ENCODE data around the gene SSC5D. TPM values are rescaled to one million over a fixed set of nuclear protein-coding genes. Genes with fewer than 3 reads are reported as not detected.

SSC5D gene
- total and polyA plus RNA-seq, 4 donors, result 2.3 to 6.0 (median 4.1) TPM

GRCh38 chr19:55461974-55462626 lies 26.1 kb upstream of the SSC5D start:
- no peaks in the 10 kb centered on the region for H3K9me3 ChIP-seq (ENCODE audit: control insufficient read depth, insufficient read depth, low read length)
- peaks cover 30% of the 10 kb centered on the region for H3K4me1 ChIP-seq (ENCODE audit: control insufficient read depth, insufficient read depth, low read length)
- H3K27ac ChIP-seq (ENCODE audit: low read depth, low read length), result peak overlapping the region; percentile 71
- no peaks in the 10 kb centered on the region for H3K27me3 ChIP-seq (ENCODE audit: control insufficient read depth, insufficient read depth, low read length)
- H3K36me3 ChIP-seq (ENCODE audit: control insufficient read depth, insufficient read depth, low read length), result peaks cover 3% of the 10 kb centered on the region
- 20% methylated on average over 23 of the region's 27 CpGs for WGBS (ENCODE audit: insufficient coverage)
- peak overlapping the region; percentile 58 for H3K4me3 ChIP-seq (ENCODE audit: low read depth, low read length)
- no peak for DNase-seq (ENCODE audit: low read depth in 4 of 6, low spot score in 6 of 6)

- 85% methylated on average over 3 of the region's 11 CpGs for WGBS (ENCODE audit: insufficient coverage)
- Histone ChIP-seq H3K27me3 (ENCODE audit: control insufficient read depth, insufficient read depth, low read length) (no peaks in the 10 kb centered on the region), H3K9me3 (ENCODE audit: control insufficient read depth, insufficient read depth, low read length) (no peaks in the 10 kb centered on the region), H3K27ac (ENCODE audit: low read depth, low read length) (no peak overlapping the region), H3K36me3 (ENCODE audit: control insufficient read depth, insufficient read depth, low read length) (peaks cover 3% of the 10 kb centered on the region), H3K4me1 (ENCODE audit: control insufficient read depth, insufficient read depth, low read length) (peaks cover 33% of the 10 kb centered on the region), H3K4me3 (ENCODE audit: low read depth, low read length) (no peak overlapping the region)
- no peak for DNase-seq (ENCODE audit: low read depth in 4 of 6, low spot score in 6 of 6)
Measured at GRCh38 chr19:55462722-55463121, 25.5 kb upstream of the SSC5D start.

- H3K4me3 ChIP-seq (ENCODE audit: low read depth, low read length), result no peak overlapping the region
- H3K4me1 ChIP-seq (ENCODE audit: control insufficient read depth, insufficient read depth, low read length), result peaks cover 30% of the 10 kb centered on the region
- no peak overlapping the region for H3K27ac ChIP-seq (ENCODE audit: low read depth, low read length)
- no peaks in the 10 kb centered on the region for H3K9me3 ChIP-seq (ENCODE audit: control insufficient read depth, insufficient read depth, low read length)
- no peak for DNase-seq (ENCODE audit: low read depth in 4 of 6, low spot score in 6 of 6)
- no peaks in the 10 kb centered on the region for H3K27me3 ChIP-seq (ENCODE audit: control insufficient read depth, insufficient read depth, low read length)
- peaks cover 3% of the 10 kb centered on the region for H3K36me3 ChIP-seq (ENCODE audit: control insufficient read depth, insufficient read depth, low read length)
- WGBS (ENCODE audit: insufficient coverage), result 71% methylated on average over 15 of the region's 15 CpGs
Measured at GRCh38 chr19:55463583-55464031, 24.6 kb upstream of the SSC5D start.

- no peaks in the 10 kb centered on the region for H3K27me3 ChIP-seq (ENCODE audit: control insufficient read depth, insufficient read depth, low read length)
- no peak overlapping the region for H3K27ac ChIP-seq (ENCODE audit: low read depth, low read length)
- no peaks in the 10 kb centered on the region for H3K9me3 ChIP-seq (ENCODE audit: control insufficient read depth, insufficient read depth, low read length)
- H3K4me1 ChIP-seq (ENCODE audit: control insufficient read depth, insufficient read depth, low read length), result peaks cover 30% of the 10 kb centered on the region
- H3K4me3 ChIP-seq (ENCODE audit: low read depth, low read length), result no peak overlapping the region
- H3K36me3 ChIP-seq (ENCODE audit: control insufficient read depth, insufficient read depth, low read length), result peaks cover 3% of the 10 kb centered on the region
- WGBS (ENCODE audit: insufficient coverage), result 73% methylated on average over 19 of the region's 23 CpGs
- DNase-seq (ENCODE audit: low read depth in 4 of 6, low spot score in 6 of 6), result no peak
Measured at GRCh38 chr19:55464039-55464661, 24.1 kb upstream of the SSC5D start.

GRCh38 chr19:55464662-55465054 lies 23.6 kb upstream of the SSC5D start, which contains the start of gene C19orf85:
TSS of gene C19orf85 (minus strand) at chr19:55464751. CDS start at chr19:55464554, 197 bp downstream.
- Histone ChIP-seq H3K27me3 (ENCODE audit: control insufficient read depth, insufficient read depth, low read length) (no peaks in the 10 kb centered on the region), H3K36me3 (ENCODE audit: control insufficient read depth, insufficient read depth, low read length) (peaks cover under 1% of the 10 kb centered on the region), H3K9me3 (ENCODE audit: control insufficient read depth, insufficient read depth, low read length) (no peaks in the 10 kb centered on the region), H3K27ac (ENCODE audit: low read depth, low read length) (no peak within 1 kb of the TSS), H3K4me1 (ENCODE audit: control insufficient read depth, insufficient read depth, low read length) (peaks cover 25% of the 10 kb centered on the region), H3K4me3 (ENCODE audit: low read depth, low read length) (no peak within 1 kb of the TSS)
- DNase-seq (ENCODE audit: low read depth in 4 of 6, low spot score in 6 of 6), result no peak
- WGBS (ENCODE audit: insufficient coverage), result 15% methylated on average over 7 of the region's 14 CpGs

GRCh38 chr19:55465460-55466240 lies 22.6 kb upstream of the SSC5D start:
- Histone ChIP-seq H3K27me3 (ENCODE audit: control insufficient read depth, insufficient read depth, low read length) (no peaks in the 10 kb centered on the region), H3K27ac (ENCODE audit: low read depth, low read length) (no peak overlapping the region), H3K4me1 (ENCODE audit: control insufficient read depth, insufficient read depth, low read length) (peaks cover 18% of the 10 kb centered on the region), H3K36me3 (ENCODE audit: control insufficient read depth, insufficient read depth, low read length) (no peaks in the 10 kb centered on the region), H3K4me3 (ENCODE audit: low read depth, low read length) (no peak overlapping the region), H3K9me3 (ENCODE audit: control insufficient read depth, insufficient read depth, low read length) (no peaks in the 10 kb centered on the region)
- 89% methylated on average over 9 of the region's 11 CpGs for WGBS (ENCODE audit: insufficient coverage)
- no peak for DNase-seq (ENCODE audit: low read depth in 4 of 6, low spot score in 6 of 6)

- Histone ChIP-seq H3K27me3 (ENCODE audit: control insufficient read depth, insufficient read depth, low read length) (no peaks in the 10 kb centered on the region), H3K4me3 (ENCODE audit: low read depth, low read length) (no peak overlapping the region), H3K9me3 (ENCODE audit: control insufficient read depth, insufficient read depth, low read length) (no peaks in the 10 kb centered on the region), H3K4me1 (ENCODE audit: control insufficient read depth, insufficient read depth, low read length) (peaks cover 13% of the 10 kb centered on the region), H3K27ac (ENCODE audit: low read depth, low read length) (no peak overlapping the region), H3K36me3 (ENCODE audit: control insufficient read depth, insufficient read depth, low read length) (no peaks in the 10 kb centered on the region)
- WGBS (ENCODE audit: insufficient coverage), result 93% methylated on average over 4 of the region's 4 CpGs
- DNase-seq (ENCODE audit: low read depth in 4 of 6, low spot score in 6 of 6), result no peak
Measured at GRCh38 chr19:55466241-55466614, 22.0 kb upstream of the SSC5D start.

GRCh38 chr19:55467236-55468053 lies 20.8 kb upstream of the SSC5D start:
- peak in 1 of 6 donors; percentile 59 for DNase-seq (ENCODE audit: low read depth in 4 of 6, low spot score in 6 of 6)
- Histone ChIP-seq H3K36me3 (ENCODE audit: control insufficient read depth, insufficient read depth, low read length) (no peaks in the 10 kb centered on the region), H3K9me3 (ENCODE audit: control insufficient read depth, insufficient read depth, low read length) (no peaks in the 10 kb centered on the region), H3K27me3 (ENCODE audit: control insufficient read depth, insufficient read depth, low read length) (no peaks in the 10 kb centered on the region), H3K4me3 (ENCODE audit: low read depth, low read length) (no peak overlapping the region), H3K4me1 (ENCODE audit: control insufficient read depth, insufficient read depth, low read length) (peaks cover 4% of the 10 kb centered on the region), H3K27ac (ENCODE audit: low read depth, low read length) (no peak overlapping the region)
- 40% methylated on average over 25 of the region's 29 CpGs for WGBS (ENCODE audit: insufficient coverage)

GRCh38 chr19:55468054-55468393 lies 20.2 kb upstream of the SSC5D start:
- Histone ChIP-seq H3K4me3 (ENCODE audit: low read depth, low read length) (no peak overlapping the region), H3K4me1 (ENCODE audit: control insufficient read depth, insufficient read depth, low read length) (peaks cover 5% of the 10 kb centered on the region), H3K27ac (ENCODE audit: low read depth, low read length) (no peak overlapping the region), H3K9me3 (ENCODE audit: control insufficient read depth, insufficient read depth, low read length) (no peaks in the 10 kb centered on the region), H3K27me3 (ENCODE audit: control insufficient read depth, insufficient read depth, low read length) (no peaks in the 10 kb centered on the region), H3K36me3 (ENCODE audit: control insufficient read depth, insufficient read depth, low read length) (no peaks in the 10 kb centered on the region)
- WGBS (ENCODE audit: insufficient coverage), result 46% methylated on average over 4 of the region's 4 CpGs
- no peak for DNase-seq (ENCODE audit: low read depth in 4 of 6, low spot score in 6 of 6)

All from spinal cord (tissue), 10 donors.